NCI-H146 (cell line): ENCODE results near the gene ZDHHC7.

Experiments
- DNase-seq: peaks from one replicate; lab custom pipeline; 2025; lab: John Stamatoyannopoulos, UW

Gene ZDHHC7

GRCh38 chr16:85018529-85019236, 7.3 kb upstream of the ZDHHC7 start:
- DNase-seq: no peak

DNA sequence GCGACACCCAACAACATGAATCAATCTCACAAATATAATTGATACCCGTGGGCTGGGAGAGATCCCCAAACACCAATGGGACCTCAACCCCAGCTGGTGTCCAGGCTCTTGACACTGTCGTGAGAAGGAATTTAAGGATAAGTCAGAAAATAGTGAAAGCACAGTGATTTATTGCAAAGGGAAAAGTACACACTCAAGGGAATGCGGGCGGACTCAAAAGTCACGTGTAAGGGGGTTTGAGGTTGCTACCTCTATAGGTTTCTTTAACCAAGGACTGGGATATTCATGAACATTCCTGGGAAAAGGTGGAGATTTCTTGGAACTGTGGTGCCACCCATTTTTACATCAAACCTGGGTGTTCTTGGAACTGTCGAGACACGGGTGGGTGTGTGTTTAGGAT, 6.3 kb upstream of the ZDHHC7 start:
- DNase-seq: no peak

DNA sequence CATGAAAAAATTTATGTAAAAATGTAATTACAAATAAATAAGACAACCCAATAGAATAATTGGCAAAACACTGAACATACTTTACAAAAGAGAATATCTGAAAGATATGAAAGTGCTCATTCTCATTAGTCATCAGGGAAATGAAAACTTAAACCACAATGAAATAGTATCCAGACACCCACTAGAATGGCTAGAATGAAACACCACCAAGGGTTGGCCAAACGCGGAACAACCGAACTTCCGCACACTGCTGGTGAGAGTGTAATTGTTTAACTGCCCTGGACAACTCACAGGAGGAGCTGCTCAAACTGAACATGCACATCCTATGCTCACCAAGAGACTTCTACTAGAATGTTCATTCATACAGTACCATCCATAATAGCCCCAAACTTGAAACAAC, 5.8 kb upstream of the ZDHHC7 start:
- DNase-seq: no peak

DNA sequence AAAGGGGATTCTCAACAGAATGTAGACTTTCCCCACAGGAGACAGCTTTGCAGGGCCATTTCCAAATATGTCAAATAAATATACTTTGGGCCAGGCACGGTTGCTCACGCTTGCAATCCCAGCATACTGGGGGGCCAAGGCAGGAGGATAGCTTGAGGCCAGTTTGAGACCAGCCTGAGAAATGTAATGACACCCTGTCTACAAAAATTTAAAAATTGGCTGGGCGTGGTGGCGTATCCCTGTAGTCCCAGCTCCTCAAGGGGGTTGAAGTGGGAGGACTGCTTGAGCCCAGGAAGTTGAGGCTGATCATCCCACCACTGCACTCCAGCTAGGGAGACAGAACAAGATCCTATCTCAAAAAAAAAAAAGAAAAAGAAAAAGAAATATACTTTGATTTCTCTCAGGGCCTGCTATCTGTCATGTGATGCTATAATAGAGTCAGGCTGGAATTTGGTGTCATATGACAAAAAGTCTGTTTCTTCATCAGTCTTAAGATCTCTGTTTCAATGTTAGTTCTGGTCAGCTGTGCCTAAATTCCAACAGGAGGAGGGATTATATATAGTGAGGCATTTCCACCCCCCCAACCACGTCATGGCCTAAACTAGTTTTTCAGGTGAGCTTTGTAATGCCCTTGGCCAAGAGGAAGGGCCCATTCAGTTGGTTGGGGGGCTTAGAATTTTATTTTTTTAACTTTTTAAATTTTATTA, 4.3 kb upstream of the ZDHHC7 start:
- no peak for DNase-seq

GRCh38 chr16:85014311-85014710, 3.0 kb upstream of the ZDHHC7 start:
- DNase-seq: no peak

GRCh38 chr16:85011846-85012284, 530 bp upstream of the ZDHHC7 start:
- DNase-seq: no peak

- DNase-seq: no peak
Observed at GRCh38 chr16:85010446-85010930, 847 bp downstream of the ZDHHC7 start.

DNA sequence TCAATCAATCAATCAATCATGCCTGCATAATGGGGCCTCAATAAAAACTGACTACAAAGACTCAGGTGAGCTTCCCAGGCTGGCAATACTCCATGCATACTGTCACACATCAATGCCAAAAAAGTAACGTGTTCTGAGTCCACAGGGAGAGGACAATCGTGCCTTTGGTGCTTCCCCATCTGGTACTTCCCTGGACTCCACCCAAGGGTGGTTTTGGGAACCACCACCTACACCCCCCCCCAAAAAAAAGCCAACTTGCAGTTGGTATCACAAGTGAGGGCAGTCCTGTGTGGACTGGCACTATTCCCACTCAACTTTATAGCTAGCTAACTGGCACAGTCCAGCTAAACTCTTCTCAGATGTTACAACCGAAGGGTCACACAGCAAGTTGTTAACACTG, 3.1 kb downstream of the ZDHHC7 start:
- no peak for DNase-seq

GRCh38 chr16:85007496-85008214, 3.7 kb downstream of the ZDHHC7 start:
- DNase-seq: no peak

GRCh38 chr16:85006639-85007038, 4.7 kb downstream of the ZDHHC7 start:
- no peak for DNase-seq

GRCh38 chr16:85005285-85006069, 5.9 kb downstream of the ZDHHC7 start:
- DNase-seq: no peak

DNA sequence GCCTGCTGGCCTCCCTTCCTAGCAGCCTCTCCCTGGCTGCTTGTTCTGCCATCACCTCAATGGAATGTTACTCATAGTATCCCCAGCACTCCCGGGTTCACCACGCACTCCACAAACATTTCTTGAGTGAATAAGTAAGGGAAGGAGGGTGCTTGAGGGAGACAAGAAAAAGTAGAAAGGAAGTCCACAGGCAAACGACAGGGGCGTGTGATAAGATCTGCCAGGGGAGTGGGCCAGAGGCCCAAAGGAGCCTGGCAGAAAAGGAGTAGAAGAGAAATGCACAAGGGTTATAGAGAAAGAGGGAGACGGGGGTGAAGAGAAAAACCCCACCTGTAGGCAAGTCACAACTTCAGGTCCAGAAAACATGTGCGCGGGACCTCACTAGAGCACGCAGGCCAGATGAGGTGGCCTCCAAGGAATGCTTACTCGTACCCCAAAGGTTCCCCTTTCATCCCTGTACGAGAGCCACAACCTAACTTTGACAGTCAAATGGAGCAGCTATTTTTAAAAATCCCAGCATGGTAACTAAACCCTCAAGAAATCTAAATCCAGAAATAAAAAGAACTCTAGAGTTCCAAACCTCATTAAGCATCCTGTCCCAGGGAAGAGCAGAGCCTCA, 6.6 kb downstream of the ZDHHC7 start:
- DNase-seq: no peak

- DNase-seq: no peak
Observed at GRCh38 chr16:85003725-85004586, 7.4 kb downstream of the ZDHHC7 start.

GRCh38 chr16:85003076-85003475, 8.3 kb downstream of the ZDHHC7 start:
- no peak for DNase-seq

DNA sequence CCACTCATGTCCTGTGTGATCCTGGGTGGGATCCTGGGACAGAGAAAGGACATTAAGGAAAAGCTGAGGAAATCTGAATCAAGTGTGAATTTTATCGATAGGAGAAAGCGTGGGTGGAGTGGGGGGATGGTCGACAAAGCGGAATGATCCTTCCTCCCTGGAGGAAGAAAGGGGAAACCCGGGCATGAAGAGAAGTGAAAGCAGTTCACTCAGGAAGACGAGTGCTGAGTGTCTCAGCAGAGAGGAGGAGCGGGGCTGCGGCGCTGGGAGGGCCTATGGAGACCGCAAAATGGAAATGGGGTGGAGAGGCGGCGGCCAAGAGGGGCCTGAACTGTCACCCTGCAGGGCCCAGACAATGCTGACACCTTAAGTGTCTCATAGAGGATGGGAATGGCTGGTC, 8.7 kb downstream of the ZDHHC7 start:
- no peak for DNase-seq

- no peak for DNase-seq
Observed at GRCh38 chr16:85002099-85002541, 9.2 kb downstream of the ZDHHC7 start.

DNA sequence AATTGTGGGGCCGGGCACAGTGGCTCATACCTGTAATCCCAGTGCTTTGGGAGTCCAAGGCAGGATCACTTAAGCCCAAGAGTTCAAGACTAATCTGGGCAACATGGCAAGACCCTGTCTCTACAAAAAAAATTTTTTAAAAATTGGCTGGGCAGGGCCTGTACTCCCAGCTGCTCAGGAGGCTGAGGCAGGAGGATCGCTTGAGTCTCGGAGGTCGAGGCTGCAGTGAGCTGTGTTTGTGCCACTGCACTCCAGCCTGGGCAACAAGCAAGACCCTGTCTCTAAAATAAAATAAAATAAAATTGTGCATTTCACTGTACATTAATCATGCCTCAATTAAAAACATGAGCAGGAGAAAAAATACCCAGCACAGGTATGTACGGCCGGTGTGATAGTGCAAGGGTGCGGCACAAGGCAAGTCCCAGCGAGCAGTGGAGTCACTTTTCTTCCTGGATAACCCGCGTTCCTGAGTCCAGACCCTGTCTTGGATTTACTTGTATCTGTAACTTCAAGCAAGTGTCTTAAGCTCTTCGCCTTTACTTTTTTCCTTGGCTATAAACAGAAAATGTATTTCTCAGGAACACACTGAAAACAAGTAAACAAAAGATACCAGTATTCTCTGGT, 11.4 kb downstream of the ZDHHC7 start:
- no peak for DNase-seq

- no peak for DNase-seq
Observed at GRCh38 chr16:84999200-84999599, 12.1 kb downstream of the ZDHHC7 start.

DNA sequence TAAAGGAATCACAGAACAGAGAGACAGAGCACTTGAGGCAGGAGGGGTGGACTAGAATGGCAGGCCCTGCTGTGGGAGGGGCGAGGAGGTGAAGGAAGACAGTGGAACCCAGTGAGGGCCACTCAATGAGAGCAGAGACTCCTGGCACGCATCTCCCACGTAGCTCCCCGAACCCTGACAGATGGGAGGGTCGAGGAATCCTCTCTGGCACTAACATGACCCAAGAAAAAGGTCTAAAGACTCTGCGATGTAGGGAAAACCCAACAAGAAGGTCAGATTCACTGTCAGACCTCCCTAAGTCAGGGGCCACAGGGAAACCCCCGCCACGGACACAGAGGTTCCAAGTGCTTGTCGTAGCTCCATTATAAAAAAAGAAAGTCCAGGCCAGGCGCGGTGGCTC, 15.0 kb downstream of the ZDHHC7 start:
- no peak for DNase-seq

DNA sequence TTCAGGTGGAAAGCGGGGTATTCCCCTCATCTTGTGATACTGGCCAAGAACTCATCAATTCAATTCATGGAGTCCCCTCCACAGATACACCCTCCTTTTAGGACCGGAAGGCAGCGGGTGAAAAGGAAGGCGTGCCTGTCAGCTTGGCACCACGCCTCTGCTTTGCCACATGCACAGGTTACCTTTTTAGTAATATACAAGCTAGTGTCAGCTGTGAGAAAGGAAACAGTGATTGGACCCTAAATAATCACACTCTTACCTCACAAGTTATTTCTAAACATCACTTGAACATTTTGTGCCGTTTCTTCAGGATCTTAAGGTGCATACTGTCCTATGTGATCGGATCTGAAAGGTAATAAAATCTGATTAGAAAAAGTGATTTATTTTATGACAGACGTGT, 15.7 kb downstream of the ZDHHC7 start:
- DNase-seq: no peak
